Measurements from ENCODE around the gene ATP8A2. TPM values are rescaled to one million over a fixed set of nuclear protein-coding genes. Genes with fewer than 3 reads are reported as not detected.

ATP8A2 gene
- polyA plus RNA-seq, 1 donor from 2014 or later, result 11.9 TPM

GRCh38 chr13:25699056-25699455 is 327.3 kb downstream of the ATP8A2 start:
- no peaks in the 10 kb centered on the region for H3K36me3 ChIP-seq (ENCODE audit: insufficient read depth, low read length)
- no peaks in the 10 kb centered on the region for H3K27me3 ChIP-seq (ENCODE audit: insufficient read depth, low read depth, low read length)
- H3K9me3 ChIP-seq (ENCODE audit: low read length), result no peaks in the 10 kb centered on the region
- H2AFZ ChIP-seq (ENCODE audit: low read depth, low read length), result no peak overlapping the region
- no peaks in the 10 kb centered on the region for H3K79me2 ChIP-seq (replicated peaks; ENCODE audit: insufficient read depth, low read length)
- H3K4me2 ChIP-seq (ENCODE audit: low read length), result no peak overlapping the region
- TF ChIP-seq EP300 (conservative IDR thresholded peaks at IDR 0.05; ENCODE audit: poor library complexity, severe bottlenecking) (no peak), TAF1 (IDR thresholded peaks at IDR 0.05; ENCODE audit: low read depth) (no peak), SMC3 (conservative IDR thresholded peaks at IDR 0.05; ENCODE audit: poor library complexity) (no peak), MXI1 (conservative IDR thresholded peaks at IDR 0.05; ENCODE audit: poor library complexity, severe bottlenecking) (no peak), RAD21 (conservative IDR thresholded peaks at IDR 0.05) (no peak)
- H3K9ac ChIP-seq (ENCODE audit: low read length), result no peak overlapping the region
- H3K4me3 ChIP-seq (ENCODE audit: low read length), result no peak overlapping the region
- H3K9me2 ChIP-seq (ENCODE audit: insufficient read depth, low read length), result no peaks in the 10 kb centered on the region
- H3K27ac ChIP-seq (ENCODE audit: low read length), result no peak overlapping the region
- H4K20me1 ChIP-seq (ENCODE audit: insufficient read depth), result no peaks in the 10 kb centered on the region
- H3F3A ChIP-seq (ENCODE audit: insufficient read depth, low read length, poor library complexity, severe bottlenecking), result no peaks in the 10 kb centered on the region

- H3K4me3 ChIP-seq (ENCODE audit: low read length), result no peak overlapping the region
- H3K27me3 ChIP-seq (ENCODE audit: insufficient read depth, low read depth, low read length), result no peaks in the 10 kb centered on the region
- no peak overlapping the region for H3K9ac ChIP-seq (ENCODE audit: low read length)
- TF ChIP-seq CTCF (IDR thresholded peaks at IDR 0.05; ENCODE audit: poor library complexity, severe bottlenecking) (no peak), REST (IDR thresholded peaks at IDR 0.05; ENCODE audit: borderline replicate concordance) (no peak), TAF1 (IDR thresholded peaks at IDR 0.05; ENCODE audit: low read depth) (no peak), EZH2 (IDR thresholded peaks at IDR 0.05; ENCODE audit: borderline replicate concordance, insufficient read depth, low read length, poor library complexity, severe bottlenecking) (no peak), SMC3 (conservative IDR thresholded peaks at IDR 0.05; ENCODE audit: poor library complexity) (no peak), RAD21 (conservative IDR thresholded peaks at IDR 0.05) (no peak), EP300 (conservative IDR thresholded peaks at IDR 0.05; ENCODE audit: poor library complexity, severe bottlenecking) (no peak), POLR2AphosphoS5 (IDR thresholded peaks at IDR 0.05) (no peak), MXI1 (conservative IDR thresholded peaks at IDR 0.05; ENCODE audit: poor library complexity, severe bottlenecking) (no peak)
- H3K36me3 ChIP-seq (ENCODE audit: insufficient read depth, low read length), result no peaks in the 10 kb centered on the region
- no peak overlapping the region for H2AFZ ChIP-seq (ENCODE audit: low read depth, low read length)
- H3F3A ChIP-seq (ENCODE audit: insufficient read depth, low read length, poor library complexity, severe bottlenecking), result no peaks in the 10 kb centered on the region
- no peaks in the 10 kb centered on the region for H3K9me3 ChIP-seq (ENCODE audit: low read length)
- no peaks in the 10 kb centered on the region for H4K20me1 ChIP-seq (ENCODE audit: insufficient read depth)
- H3K9me2 ChIP-seq (ENCODE audit: insufficient read depth, low read length), result no peaks in the 10 kb centered on the region
- H3K4me2 ChIP-seq (ENCODE audit: low read length), result no peak overlapping the region
- H3K79me2 ChIP-seq (replicated peaks; ENCODE audit: insufficient read depth, low read length), result no peaks in the 10 kb centered on the region
- no peak overlapping the region for H3K27ac ChIP-seq (ENCODE audit: low read length)
These were observed 327.8 kb downstream of the ATP8A2 start for GRCh38 chr13:25699600-25699999.
